HG03442 (cell line): ENCODE data around the gene EYA2.
"Not testable (repeated sequence)": the region's sequence is repeated elsewhere in the genome, so short reads cannot be mapped to it uniquely, and the experiment has no call there.

Experiments
- ATAC-seq: cut with Tn5 transposase; IDR thresholded peaks from one replicate; pipeline ENCODE4 v1.9.1; 2021; ENCODE audit warnings: mild to moderate bottlenecking, moderate library complexity; ENCODE audit not compliant: unreplicated experiment

Gene EYA2

DNA sequence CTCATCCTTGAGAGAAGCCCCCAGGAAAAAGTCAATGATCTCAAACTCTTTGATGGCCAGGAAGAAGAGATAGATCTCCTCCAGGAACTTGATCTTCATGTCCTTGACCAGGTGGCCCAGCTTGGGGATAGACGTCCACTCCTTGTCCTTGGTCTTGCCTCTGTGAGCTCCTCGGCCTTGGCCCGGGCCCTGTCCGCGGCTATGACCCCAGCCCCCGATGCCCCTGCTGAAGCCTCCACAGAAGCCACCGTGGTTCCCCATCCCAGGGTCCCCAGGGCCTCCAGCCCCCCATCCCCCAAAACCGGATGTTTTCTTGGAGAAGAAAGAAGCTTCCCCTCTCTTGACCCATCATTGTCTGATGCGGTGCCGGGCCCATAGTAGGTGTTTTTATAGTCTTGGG, 266.8 kb downstream of the EYA2 start:
- ATAC-seq, result no peak

DNA sequence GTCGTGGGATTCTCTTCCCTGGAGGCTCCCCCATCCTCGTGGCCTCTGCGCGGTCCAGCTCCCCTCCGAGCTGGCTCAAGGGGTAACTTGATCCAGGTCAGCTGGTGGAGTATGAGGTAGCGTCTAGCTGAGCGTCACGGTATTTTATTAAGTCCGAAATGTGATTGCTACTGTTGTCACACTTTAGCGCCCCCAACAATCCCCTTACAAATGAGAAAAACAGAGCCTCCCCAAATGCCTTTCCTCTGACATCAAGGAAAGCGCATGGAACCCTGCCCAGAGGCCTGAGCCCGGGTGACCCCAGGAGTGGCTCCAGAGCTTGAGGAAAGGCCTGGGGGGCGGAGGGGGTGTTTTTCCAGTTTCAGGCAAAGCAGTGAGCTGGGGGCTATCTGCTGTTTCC, 269.5 kb downstream of the EYA2 start:
- no peak for ATAC-seq

DNA sequence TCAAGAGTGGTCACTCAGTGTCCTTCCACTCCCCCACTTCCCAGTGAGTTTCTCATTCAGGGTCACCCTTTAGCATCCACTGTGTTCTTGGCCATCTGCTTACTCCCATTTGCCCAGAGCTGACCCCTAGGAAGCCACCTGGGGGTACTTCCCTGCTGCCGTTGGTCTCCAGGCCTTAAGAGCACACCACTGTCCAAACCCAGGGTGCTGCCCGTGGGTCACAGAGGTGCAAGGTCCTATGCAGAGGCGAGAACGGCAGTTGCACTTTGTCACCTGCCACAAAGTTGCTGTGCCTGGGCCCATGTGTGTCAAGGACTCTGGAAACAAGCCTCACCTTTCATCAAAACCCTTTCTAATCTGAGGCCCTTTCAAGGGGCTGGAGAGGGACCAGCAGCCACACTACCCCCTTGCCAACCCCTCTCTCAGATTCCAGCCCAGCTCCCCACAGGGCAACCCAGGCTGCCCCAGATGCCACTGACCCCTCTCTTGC, 270.8 kb downstream of the EYA2 start:
- ATAC-seq, result no peak

DNA sequence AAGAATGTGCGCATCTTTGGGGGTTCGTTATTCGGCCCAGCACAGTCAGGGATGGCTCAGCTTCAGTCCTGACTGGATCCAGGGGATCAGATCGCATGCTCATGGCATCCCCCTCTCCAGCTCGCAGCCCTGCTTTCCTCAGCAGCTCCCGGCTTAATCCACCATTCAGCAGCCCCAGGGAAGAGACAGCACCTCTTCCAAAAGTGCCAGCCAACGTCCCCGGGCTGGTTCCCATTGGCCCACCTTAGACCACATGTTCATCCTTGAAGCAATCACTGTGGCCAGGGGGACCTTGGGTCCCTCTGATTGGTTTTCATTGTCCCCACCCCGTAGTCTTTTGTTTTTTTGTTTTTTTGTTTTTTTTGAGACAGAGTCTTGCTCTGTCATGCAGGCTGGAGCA, 273.2 kb downstream of the EYA2 start:
- ATAC-seq, result no peak

DNA sequence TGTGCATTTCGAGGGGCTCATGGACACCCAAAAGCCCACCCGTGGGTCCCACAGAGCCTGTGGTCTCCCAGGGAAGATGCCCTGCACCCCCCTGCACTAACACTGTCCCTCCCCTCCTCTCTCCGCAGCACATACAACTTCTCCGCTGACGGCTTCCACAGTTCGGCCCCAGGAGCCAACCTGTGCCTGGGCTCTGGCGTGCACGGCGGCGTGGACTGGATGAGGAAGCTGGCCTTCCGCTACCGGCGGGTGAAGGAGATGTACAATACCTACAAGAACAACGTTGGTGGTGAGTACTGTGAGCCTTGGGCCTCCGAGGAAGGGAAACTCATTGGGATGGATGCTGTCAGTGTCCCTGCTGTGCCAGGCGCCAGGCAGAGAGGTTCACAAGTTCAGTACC, 277.9 kb downstream of the EYA2 start:
- no peak for ATAC-seq

DNA sequence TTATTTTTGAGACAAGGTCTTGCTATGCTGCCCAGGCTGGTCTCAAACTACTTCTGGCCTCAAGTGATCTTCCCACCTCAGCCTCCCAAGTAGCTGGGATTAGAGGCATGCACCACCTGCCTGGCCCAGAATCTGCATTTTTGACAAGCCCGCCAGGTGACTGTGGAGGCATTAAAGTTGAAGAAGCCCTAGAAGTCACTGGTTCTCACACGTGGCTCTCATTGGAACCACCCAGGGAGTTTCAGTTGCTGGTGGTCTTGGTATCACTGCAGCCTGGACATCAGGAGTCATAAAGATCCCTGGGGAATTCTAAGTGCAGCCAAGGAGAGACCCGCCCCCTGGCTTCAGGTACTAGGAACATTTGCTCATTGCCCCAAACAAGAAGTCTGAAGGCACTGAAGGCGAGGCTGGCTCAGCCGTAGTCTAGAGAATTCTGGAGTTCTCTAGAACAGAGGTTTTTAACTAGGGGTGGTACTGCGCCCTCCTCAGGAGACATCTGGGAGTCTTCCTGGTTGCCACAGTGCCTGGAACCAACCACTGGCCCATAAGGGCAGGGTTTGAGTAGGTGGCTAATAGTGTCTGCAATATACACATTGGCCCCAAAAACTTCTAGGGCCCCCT, 279.1 kb downstream of the EYA2 start:
- ATAC-seq, result no peak

DNA sequence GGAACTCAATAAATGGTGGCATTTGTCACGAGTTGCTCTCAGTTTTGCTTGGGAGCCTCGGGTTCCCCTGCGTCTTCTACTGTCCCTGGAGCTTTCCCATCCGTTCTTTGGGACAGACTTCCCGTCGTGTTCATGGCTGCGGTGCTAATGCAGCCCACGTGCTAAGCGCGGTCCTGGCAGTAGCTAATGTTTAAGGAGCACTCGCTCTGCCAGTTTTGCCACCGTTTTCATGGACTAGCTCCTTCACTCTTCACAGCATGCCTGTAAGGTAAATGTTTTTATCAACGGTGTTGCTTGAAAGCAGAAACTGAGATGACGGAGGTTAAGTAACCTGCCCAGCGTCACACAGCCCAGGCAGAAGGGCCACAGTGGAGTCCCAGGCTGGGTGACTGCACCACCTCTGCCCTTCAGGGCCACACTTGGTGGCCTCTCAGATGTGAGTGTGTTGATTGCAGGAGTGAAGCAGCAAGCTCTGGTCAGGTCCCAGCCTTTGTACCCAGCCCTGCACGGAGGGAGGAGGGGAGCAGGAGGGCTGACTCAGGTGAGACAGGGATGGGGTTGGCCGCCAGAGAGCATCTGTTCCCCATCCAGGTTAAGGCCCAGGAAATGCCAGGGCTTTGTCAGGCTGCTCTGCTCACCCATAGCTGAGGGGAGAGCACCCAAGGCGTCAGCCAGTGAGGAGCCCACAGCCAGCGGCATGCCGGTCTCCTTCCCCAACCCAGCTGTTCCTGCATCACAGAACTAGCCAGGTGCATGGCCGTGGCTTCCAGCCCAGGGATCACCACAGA, 280.0 kb downstream of the EYA2 start:
- ATAC-seq, result no peak

DNA sequence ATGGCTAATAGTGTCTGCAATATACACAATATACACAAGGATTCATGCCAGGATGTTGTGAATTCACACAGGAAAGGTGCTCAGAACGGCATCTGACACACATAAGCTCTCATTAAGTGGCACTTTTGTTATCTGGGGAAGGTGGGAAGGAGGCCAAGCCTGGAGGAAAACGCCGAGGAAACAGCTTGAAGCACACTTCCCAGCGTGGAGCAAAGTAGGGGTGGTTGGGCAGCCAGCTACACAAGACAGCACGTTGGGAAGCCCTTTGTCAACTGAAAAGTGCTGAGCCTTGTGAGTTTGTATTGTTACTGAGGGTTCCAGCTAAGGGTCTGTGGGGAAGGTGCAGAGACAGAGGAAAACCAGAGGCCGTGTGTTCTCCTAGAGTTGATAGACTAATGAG, 280.9 kb downstream of the EYA2 start:
- ATAC-seq, result no peak

DNA sequence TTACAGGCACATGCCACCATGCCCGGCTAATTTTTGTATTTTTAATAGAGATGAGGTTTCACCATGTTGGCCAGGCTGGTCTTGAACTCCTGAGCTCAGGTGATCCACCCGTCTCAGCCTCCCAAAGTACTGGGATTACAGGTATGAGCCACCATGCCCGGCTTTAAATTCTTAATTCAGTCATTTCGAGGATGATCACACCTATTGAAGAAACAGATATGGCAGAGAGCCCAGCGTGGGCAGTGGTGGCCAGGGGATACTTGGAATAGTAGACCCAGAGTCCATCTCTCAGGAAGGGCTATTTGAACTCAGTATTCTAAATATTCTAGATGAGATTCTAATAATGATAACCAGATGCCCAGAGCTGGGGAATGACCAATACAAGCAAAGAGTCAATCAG, 281.6 kb downstream of the EYA2 start:
- ATAC-seq, result not testable (repeated sequence)

DNA sequence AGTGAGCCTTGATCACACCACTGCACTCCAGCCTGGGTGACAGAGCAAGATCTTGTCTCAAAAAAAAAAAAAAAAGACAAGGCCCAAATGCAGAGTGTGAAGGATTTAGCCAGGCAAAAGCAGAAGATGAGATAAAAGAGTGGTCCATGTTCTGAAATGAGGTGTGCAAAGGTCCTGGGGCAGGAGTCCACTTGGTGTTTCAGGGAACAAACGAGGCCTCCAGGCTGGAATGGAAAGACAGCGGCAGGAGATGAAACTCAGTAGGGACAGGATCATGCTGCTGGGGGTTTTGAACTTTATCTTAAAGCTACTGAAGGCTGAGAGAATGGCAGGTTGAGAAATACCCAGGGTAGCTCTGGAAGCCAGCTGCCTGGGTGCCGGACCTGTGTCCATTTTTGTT, 283.6 kb downstream of the EYA2 start:
- ATAC-seq, result no peak

DNA sequence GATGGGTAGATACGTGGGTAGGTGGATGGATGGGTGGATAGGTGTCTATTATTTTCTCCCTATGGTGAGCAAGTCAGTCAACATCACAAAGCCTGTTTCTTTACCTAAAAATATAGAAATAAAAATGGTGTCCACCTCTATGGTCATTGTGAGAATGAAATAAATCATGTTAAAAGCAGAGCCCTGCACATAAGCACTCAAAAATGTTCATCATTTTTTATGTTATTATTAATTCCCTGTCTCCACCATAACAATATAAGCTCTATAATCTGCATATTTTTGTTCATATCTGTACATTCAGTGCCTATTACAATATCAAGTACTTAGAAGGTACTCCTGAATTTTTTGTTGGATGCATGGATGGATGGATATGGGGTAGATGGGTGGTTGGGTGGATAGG, 284.2 kb downstream of the EYA2 start:
- no peak for ATAC-seq

DNA sequence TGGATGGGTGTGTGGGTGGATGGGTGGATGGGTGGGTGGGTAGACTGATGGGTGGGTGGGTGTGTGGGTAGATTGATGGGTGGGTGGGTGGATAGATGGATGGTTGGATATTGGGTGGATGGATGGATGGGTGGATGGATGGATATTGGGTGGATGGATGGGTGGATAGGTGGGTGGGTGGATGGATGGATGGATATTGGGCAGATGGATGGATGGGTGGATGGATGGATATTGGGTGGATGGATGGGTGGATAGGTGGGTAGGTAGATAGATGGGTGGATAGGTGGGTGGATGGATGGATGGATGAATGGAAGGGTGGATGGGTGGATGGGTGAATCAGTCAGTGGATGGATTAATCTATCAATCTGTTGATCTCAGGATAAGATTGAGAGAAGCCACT, 284.6 kb downstream of the EYA2 start:
- no peak for ATAC-seq

DNA sequence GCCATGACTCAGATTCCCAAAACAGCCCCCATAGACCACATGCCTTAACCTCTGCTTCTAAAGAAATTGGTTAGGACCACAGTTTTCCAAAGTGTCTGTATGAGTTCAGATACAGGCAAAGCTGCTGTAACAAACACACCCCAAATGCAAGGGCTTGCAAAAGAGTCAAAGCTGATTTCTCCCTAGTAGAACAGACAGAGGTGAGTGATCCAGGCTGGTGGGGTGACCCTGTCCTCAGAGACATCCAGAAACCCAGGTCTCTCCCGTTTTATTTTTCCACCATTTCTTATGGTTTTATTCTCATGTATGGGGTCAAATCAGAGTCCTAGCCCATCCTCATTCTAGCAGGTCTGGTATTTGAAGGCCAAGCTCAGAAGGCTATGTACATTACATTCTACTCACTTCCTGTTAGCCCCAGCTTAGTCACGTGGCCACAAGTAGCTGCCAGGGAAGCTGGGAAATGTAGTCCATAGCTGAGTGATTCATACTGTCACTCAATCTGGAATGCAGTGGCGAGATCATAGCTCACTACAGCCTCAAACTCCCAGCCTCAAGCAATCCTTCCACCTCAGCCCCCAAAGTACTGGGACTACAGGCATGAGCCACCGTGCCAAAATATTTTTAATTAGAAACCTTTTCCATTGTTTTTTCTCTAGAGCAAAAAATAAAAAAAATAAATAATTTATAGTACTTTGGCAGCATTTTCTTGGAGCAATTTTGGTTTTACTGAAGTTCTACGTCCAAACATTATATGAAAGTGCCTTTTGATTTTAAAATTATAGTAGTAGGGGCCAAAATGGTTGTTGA, 286.6 kb downstream of the EYA2 start:
- no peak for ATAC-seq

DNA sequence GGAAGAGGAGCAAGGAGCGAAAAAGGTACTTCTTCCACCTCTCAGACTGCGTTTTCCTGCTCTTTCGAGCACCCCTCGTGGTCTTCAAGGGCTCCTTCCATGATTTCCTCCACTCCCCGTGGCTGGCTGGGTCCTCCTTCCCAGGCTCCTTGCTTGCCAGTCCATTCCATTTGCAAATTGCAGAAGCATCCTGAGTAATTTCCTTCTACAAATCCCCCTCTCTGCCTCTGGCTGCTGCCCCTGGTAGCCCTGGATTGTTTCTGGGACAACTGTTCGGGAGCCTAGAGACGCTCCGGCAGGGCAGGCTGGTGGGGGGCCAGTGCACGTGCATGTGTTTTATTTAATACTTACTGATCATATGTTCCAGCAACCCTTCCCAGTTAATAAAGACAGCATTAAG, 288.7 kb downstream of the EYA2 start:
- no peak for ATAC-seq

DNA sequence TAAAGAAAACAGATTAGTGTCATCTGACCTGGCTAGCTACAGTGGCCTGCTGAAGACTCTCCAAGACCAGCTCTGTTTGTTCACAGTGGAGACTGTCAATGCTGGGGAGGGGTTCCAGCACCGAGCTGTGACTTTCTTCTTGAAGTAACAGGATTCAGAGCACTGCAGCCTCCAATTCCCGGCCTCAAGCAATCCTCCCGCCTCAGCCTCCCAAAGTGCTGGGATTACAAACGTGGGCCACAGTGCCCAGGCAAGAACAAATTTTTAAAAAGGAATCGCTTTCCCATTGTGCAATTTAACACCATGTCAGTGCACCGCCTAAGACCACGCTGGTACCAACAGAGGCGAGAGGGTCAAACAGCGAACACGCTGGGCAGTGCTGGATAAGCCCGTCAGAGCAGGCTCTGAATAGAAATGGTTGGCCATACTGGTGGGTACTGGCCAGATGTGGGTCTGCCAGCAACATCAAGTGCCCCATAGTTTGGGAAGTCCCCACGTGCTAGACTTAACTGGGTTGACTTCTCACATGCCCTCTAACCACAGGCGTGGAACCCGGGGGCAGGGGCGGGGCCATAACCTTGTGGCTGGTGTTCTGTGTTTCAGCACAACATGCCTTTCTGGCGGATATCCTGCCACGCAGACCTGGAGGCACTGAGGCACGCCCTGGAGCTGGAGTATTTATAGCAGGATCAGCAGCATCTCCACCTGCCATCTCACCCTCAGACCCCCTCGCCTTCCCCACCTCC, 293.0 kb downstream of the EYA2 start:
- no peak for ATAC-seq

DNA sequence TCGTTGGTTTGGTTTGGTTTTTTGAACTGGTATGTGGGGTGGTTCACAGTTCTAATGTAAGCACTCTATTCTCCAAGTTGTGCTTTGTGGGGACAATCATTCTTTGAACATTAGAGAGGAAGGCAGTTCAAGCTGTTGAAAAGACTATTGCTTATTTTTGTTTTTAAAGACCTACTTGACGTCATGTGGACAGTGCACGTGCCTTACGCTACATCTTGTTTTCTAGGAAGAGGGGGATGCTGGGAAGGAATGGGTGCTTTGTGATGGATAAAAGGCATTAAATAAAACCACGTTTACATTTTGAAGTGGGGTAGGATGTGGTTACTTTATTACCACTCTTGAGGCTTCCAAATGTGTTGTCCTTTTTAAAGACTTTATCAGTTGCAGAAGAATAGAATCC, 293.9 kb downstream of the EYA2 start:
- no peak for ATAC-seq

DNA sequence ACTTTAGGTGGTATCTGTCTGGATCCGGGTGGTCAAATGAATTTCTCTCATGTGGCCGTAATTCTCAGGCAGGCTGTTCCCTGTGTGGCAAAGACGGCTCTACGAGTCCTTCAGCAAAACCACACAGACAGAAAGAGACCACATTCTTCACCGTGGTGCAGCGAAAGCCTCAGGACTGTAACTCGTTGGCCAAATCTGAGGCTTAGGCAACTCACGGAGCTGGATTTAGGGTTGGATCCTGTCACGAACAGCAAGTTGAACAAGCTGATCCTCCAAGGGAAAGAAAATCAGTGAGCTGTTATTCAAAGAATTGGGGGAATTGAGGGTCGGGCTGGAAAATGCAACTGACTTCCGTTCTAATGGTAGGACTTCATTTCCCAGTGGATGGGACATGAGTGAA, 294.4 kb downstream of the EYA2 start:
- no peak for ATAC-seq

DNA sequence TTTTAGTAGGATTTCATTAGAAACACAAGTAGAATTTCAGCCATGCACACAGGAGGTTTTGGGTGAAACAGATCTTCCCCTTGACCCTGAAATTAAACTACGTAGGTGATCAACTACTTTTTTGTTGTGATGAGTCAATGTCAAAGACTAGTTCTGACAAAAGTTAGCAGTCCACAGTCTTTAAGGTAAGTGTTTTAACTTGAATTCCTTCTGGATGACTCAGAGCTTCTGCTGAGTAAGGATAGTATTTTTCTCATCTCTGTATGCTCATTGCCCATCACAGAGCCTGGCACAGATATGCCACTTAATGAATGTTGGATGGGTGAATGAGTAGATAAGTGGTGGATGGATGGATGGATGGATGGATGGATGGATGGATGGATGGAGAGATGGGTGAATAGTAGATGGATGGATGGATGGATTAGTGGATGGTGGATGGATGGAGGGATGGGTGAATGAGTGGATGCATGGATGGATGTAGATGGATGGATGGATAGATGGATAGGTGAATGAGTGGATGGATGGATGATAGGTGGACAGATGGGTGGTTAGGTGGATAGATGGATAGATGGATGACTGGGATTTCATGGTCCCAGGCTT, 296.5 kb downstream of the EYA2 start:
- ATAC-seq, result no peak

DNA sequence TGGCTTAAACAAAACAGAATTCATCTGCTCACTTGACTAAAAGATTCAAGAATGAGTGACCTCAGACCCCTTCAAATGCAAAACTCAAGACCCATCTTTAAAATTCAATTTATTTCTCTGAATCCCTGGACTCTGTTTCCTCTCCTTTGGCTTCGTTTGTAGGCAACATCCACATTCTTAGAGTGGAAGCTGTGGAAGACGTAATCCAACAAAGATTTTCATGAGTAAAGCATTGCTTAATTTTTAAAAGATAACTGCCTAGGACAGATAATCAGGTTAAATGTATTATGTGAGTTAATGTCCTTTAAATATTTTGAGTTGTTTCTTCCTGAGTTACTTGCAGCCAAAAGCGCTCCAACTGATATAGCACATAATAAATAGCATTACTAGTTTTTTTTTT, 297.3 kb downstream of the EYA2 start:
- ATAC-seq, result no peak

DNA sequence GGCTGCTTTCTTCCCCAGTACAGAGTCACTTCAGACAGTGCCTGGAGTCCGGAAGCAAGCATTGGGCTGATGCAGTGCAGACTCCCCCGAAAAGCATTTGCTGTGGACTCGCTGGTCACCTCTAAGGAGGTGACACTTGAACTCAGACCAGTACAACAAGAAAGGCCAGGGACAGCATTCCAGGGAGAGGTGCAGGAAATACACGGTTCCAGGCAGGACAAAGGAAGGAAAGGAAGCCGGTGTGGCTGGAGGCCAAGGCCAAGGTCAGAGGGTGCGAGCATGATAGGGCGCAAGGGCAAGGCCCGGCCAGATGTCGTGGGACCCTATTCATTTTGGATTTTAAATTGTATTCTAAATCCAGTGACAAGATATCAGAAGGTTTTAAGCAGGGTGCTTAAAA, 300.9 kb downstream of the EYA2 start:
- no peak for ATAC-seq
